ENCODE measurements around the gene FSTL5. TPM values are rescaled to one million over a fixed set of nuclear protein-coding genes. Genes with fewer than 3 reads are reported as not detected.

The FSTL5 gene
- polyA plus RNA-seq, 3 donors: not detected

DNA sequence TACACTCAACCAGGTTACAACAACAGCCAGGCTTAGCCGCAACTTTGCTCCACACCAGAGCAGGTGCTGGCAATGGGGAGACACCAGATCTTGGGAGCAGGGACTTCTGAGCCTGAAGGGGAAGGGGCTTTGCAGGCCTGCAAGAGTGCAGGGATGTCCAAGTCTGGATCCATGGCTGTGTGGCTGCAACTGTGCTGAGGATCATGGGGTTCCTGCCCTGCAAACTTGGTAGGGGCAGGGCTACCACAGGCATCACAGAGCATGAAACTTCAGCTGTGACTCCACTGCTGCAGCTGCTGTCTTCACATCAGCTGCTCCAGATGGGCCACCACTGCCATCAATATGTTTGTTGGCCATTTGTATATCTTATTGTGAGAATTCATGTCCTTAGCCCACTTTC is 340.4 kb downstream of the FSTL5 start:
- no peaks in the 10 kb centered on the region for H3K27me3 ChIP-seq (ENCODE audit: control insufficient read depth in 2 of 2, insufficient read depth in 2 of 2, low read length in 2 of 2)
- H3K27me3 Mint-ChIP-seq (ENCODE audit: low read depth in 3 of 3): no peaks in the 10 kb centered on the region
- TF ChIP-seq, protein P1, sequence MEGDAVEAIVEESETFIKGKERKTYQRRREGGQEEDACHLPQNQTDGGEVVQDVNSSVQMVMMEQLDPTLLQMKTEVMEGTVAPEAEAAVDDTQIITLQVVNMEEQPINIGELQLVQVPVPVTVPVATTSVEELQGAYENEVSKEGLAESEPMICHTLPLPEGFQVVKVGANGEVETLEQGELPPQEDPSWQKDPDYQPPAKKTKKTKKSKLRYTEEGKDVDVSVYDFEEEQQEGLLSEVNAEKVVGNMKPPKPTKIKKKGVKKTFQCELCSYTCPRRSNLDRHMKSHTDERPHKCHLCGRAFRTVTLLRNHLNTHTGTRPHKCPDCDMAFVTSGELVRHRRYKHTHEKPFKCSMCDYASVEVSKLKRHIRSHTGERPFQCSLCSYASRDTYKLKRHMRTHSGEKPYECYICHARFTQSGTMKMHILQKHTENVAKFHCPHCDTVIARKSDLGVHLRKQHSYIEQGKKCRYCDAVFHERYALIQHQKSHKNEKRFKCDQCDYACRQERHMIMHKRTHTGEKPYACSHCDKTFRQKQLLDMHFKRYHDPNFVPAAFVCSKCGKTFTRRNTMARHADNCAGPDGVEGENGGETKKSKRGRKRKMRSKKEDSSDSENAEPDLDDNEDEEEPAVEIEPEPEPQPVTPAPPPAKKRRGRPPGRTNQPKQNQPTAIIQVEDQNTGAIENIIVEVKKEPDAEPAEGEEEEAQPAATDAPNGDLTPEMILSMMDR (IDR thresholded peaks at IDR 0.05): no peak

DNA sequence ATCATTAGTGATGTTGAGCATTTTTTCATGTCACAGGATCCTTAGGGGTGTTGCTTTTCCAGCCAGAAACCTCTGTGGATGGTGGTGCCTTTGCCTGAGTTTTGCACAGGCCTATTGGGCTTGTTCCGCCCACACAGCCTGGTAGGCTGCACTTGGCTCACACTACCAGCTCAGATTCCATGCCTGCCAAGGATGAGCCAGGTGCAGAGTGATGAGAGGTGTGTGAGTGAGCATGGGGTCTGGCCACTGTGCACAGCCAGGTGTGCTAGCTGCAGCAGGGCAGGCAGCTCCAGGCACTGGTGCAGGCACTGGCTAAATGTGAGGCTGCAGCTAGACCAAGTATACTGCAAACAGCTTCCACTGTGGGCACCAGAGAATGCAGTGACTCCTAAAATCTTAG is 341.6 kb downstream of the FSTL5 start:
- no peak for DNase-seq
- H3K36me3 Mint-ChIP-seq: no peaks in the 10 kb centered on the region
- no CpG with 5 or more reads among the region's 1 CpG for WGBS (ENCODE audit: insufficient coverage)
- Histone ChIP-seq H3K9ac (ENCODE audit: insufficient read depth, low read length, poor library complexity, severe bottlenecking) (no peak overlapping the region), H3K4me2 (replicated peaks; ENCODE audit: extremely low read depth, low read length, poor library complexity, severe bottlenecking) (no peak overlapping the region), H3K36me3 (replicated peaks in 1 of 2; ENCODE audit: control insufficient read depth in 1 of 2, insufficient read depth in 2 of 2, low read length in 2 of 2) (no peaks in the 10 kb centered on the region), H3K79me2 (ENCODE audit: insufficient read depth, low read length) (no peaks in the 10 kb centered on the region), H3K4me3 (replicated peaks in 1 of 3; ENCODE audit: low read depth in 2 of 3, low read length in 3 of 3) (no peak overlapping the region), H3K9me3 (replicated peaks in 1 of 2; ENCODE audit: control insufficient read depth in 1 of 2, insufficient read depth in 1 of 2, low read length in 2 of 2) (peaks cover 11 to 25% of the 10 kb centered on the region in 2 donors), H3K4me1 (ENCODE audit: control insufficient read depth in 1 of 2, insufficient read depth in 2 of 2, low read length in 2 of 2) (no peaks in the 10 kb centered on the region), H2AFZ (ENCODE audit: insufficient read depth, low read depth, low read length, poor library complexity, severe bottlenecking) (no peak overlapping the region), H3K27ac (ENCODE audit: low read depth in 1 of 2, low read length in 2 of 2) (no peak overlapping the region), H3K27me3 (ENCODE audit: control insufficient read depth in 2 of 2, insufficient read depth in 2 of 2, low read length in 2 of 2) (no peaks in the 10 kb centered on the region), H4K20me1 (ENCODE audit: insufficient read depth, low read length) (no peaks in the 10 kb centered on the region)
- H3K9me3 Mint-ChIP-seq: peaks cover 3 to 27% (median 14%) of the 10 kb centered on the region in 7 donors
- no peaks in the 10 kb centered on the region for H3K27me3 Mint-ChIP-seq (ENCODE audit: low read depth in 3 of 3)
- H3K27ac Mint-ChIP-seq: no peak overlapping the region
- TF ChIP-seq, protein P1 (IDR thresholded peaks at IDR 0.05): no peak
- intact Hi-C loops (cut with micrococcal nuclease): no loop called here
- no peaks in the 10 kb centered on the region for H3K4me1 Mint-ChIP-seq
- H3K4me3 Mint-ChIP-seq: no peak overlapping the region

More for the DNA sequence above, 340.4 kb downstream of the FSTL5 start:
- Mint-ChIP-seq H3K4me3 (no peak overlapping the region), H3K9me3 (peaks cover 6 to 24% (median 12%) of the 10 kb centered on the region in 7 donors), H3K4me1 (no peaks in the 10 kb centered on the region), H3K36me3 (no peaks in the 10 kb centered on the region), H3K27ac (no peak overlapping the region)
- H3K4me2 ChIP-seq (replicated peaks; ENCODE audit: extremely low read depth, low read length, poor library complexity, severe bottlenecking): no peak overlapping the region
- no peaks in the 10 kb centered on the region for H3K36me3 ChIP-seq (replicated peaks in 1 of 2; ENCODE audit: control insufficient read depth in 1 of 2, insufficient read depth in 2 of 2, low read length in 2 of 2)
- DNase-seq: no peak
- H3K4me1 ChIP-seq (ENCODE audit: control insufficient read depth in 1 of 2, insufficient read depth in 2 of 2, low read length in 2 of 2): no peaks in the 10 kb centered on the region
- WGBS (ENCODE audit: insufficient coverage): 100% methylated on average over 1 of the region's 1 CpG
- no peak overlapping the region for H3K27ac ChIP-seq (ENCODE audit: low read depth in 1 of 2, low read length in 2 of 2)
- no peak overlapping the region for H2AFZ ChIP-seq (ENCODE audit: insufficient read depth, low read depth, low read length, poor library complexity, severe bottlenecking)
- H3K79me2 ChIP-seq (ENCODE audit: insufficient read depth, low read length): no peaks in the 10 kb centered on the region
- no peak overlapping the region for H3K4me3 ChIP-seq (replicated peaks in 1 of 3; ENCODE audit: low read depth in 2 of 3, low read length in 3 of 3)
- peaks cover 11 to 27% of the 10 kb centered on the region in 2 donors for H3K9me3 ChIP-seq (replicated peaks in 1 of 2; ENCODE audit: control insufficient read depth in 1 of 2, insufficient read depth in 1 of 2, low read length in 2 of 2)
- H4K20me1 ChIP-seq (ENCODE audit: insufficient read depth, low read length): no peaks in the 10 kb centered on the region
- no peak overlapping the region for H3K9ac ChIP-seq (ENCODE audit: insufficient read depth, low read length, poor library complexity, severe bottlenecking)
- intact Hi-C loops (cut with micrococcal nuclease): no loop called here
